Cardiac muscle cell (in vitro differentiated cells and primary cell): ENCODE data around the gene B4GALNT3. TPM values are rescaled to one million over a fixed set of nuclear protein-coding genes. Genes with fewer than 3 reads are reported as not detected.

Source experiments
- DNase-seq, 2 donors: peaks; one replicate each; pipeline versions ENCODE4 v3.0.0 to v3.0.0-alpha.2; 2010 to 2017; ENCODE audit warnings: low read depth in 1 of 2, low spot score in 1 of 2
- H3K27ac ChIP-seq: fragments of 200-600 bp; sonication (generic); 2 replicates; pipeline ENCODE4 v1.5.1; 2016
- H3K27me3 ChIP-seq: fragments of 200-600 bp; sonication (generic); 2 replicates; pipeline ENCODE4 v1.6.0; 2016; ENCODE audit warnings: control low read depth
- H3K36me3 ChIP-seq: fragments of 200-600 bp; sonication (generic); 2 replicates; pipeline ENCODE4 v1.5.1; 2016; ENCODE audit warnings: control low read depth
- H3K4me1 ChIP-seq: fragments of 200-600 bp; sonication (generic); 2 replicates; pipeline ENCODE4 v1.8.1; 2017; ENCODE audit warnings: low read depth, mild to moderate bottlenecking, mixed run types
- H3K4me3 ChIP-seq: fragments of 200-600 bp; sonication (generic); 2 replicates; pipeline ENCODE4 v1.5.1; 2016; ENCODE audit warnings: mild to moderate bottlenecking
- H3K9me3 ChIP-seq: fragments of 200-600 bp; sonication (generic); 2 replicates; pipeline ENCODE4 v1.5.1; 2017; ENCODE audit warnings: low read depth, mild to moderate bottlenecking, control low read depth
- CTCF ChIP-seq: IDR thresholded peaks from 2 replicates; pipeline ENCODE4 v1.5.1; 2012; ENCODE audit warnings: low read depth, mild to moderate bottlenecking, low read length
- polyA plus RNA-seq: library from polyadenylated mRNA; unstranded; fragments of >200 nt; fragmentation: Nextera tagmentation; extraction: Ambion mirVana; gene quantifications from 2 replicates; pipeline ENCODE4 v1.2.1, GENCODE V29; 2016
- total RNA-seq: library from RNA; depleted of rRNA; stranded (reverse); fragments of >200 nt; gene quantifications from 2 replicates; pipeline ENCODE4 v1.2.3, GENCODE V29; 2016

Gene B4GALNT3
- total and polyA plus RNA-seq, 2 experiments from 2014 or later, result 23.7 to 38.6 TPM

- H3K27me3 ChIP-seq, result no peaks in the 10 kb centered on the region
- no peaks in the 10 kb centered on the region for H3K36me3 ChIP-seq
- no peaks in the 10 kb centered on the region for H3K9me3 ChIP-seq
- H3K4me3 ChIP-seq, result no peak overlapping the region
- TF ChIP-seq CTCF, result no peak
- peaks cover under 1% of the 10 kb centered on the region for H3K4me1 ChIP-seq
- no peak overlapping the region for H3K27ac ChIP-seq
- no peak for DNase-seq
Observed at GRCh38 chr12:533718-534117, 74.0 kb downstream of the B4GALNT3 start.

GRCh38 chr12:534216-534615 is 74.5 kb downstream of the B4GALNT3 start:
- H3K27ac ChIP-seq, result no peak overlapping the region
- no peak for TF ChIP-seq CTCF
- no peaks in the 10 kb centered on the region for H3K36me3 ChIP-seq

DNA sequence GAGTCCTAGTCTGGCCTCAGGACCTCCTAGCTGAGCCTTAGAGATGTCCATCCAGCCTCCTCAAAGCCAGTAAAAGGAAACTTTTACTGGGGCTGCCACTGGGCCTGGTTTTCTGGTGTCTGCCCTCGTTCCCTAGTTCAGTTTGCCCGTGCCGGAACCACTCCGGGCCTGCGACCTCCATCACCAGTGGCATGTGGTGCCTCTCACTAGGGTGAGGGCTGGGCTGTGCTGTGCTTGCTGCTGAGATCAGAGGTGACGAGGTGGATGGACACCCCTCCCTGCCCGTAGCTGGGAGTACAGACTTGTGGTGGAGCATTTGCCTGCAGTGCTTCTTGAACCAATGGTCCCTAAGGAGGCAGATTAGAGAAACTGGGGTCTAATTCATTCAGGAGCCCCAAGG is 75.7 kb downstream of the B4GALNT3 start:
- H3K4me1 ChIP-seq, result no peaks in the 10 kb centered on the region
- no peak overlapping the region for H3K27ac ChIP-seq
- no peak for TF ChIP-seq CTCF
- no peak overlapping the region for H3K4me3 ChIP-seq
- H3K9me3 ChIP-seq, result no peaks in the 10 kb centered on the region
- H3K27me3 ChIP-seq, result no peaks in the 10 kb centered on the region
- DNase-seq, result no peak
- no peaks in the 10 kb centered on the region for H3K36me3 ChIP-seq

More at GRCh38 chr12:534216-534615, 74.5 kb downstream of the B4GALNT3 start:
- Histone ChIP-seq H3K9me3 (no peaks in the 10 kb centered on the region), H3K4me3 (no peak overlapping the region), H3K27me3 (no peaks in the 10 kb centered on the region), H3K4me1 (no peaks in the 10 kb centered on the region)
- DNase-seq, result no peak

DNA sequence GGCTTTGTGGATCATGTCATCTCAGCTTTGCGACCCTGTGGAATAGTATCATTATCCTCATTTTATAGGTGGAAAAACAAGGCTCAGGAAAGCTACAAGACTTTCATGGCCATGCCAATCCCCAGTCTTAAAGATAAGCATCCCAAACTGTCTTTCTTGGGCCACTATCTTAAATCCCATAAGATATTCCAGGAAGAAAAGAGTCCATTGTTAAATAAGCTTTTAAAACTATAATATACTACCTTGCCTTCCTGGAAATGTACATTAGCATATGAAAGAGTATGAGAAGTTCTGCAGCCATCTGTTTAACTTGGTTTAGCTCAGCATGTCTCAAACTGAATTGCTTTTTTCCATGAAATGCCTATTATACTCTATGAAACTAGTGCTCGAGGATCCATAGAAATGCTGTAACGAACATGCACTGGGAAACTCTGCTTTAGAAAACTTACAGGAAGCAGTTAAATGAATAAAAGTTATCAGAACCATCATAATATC is 77.1 kb downstream of the B4GALNT3 start:
- H3K9me3 ChIP-seq, result no peaks in the 10 kb centered on the region
- no peak overlapping the region for H3K27ac ChIP-seq
- no peak for TF ChIP-seq CTCF
- peaks cover 7% of the 10 kb centered on the region for H3K4me1 ChIP-seq
- DNase-seq, result no peak
- no peaks in the 10 kb centered on the region for H3K36me3 ChIP-seq
- no peaks in the 10 kb centered on the region for H3K27me3 ChIP-seq
- no peak overlapping the region for H3K4me3 ChIP-seq

DNA sequence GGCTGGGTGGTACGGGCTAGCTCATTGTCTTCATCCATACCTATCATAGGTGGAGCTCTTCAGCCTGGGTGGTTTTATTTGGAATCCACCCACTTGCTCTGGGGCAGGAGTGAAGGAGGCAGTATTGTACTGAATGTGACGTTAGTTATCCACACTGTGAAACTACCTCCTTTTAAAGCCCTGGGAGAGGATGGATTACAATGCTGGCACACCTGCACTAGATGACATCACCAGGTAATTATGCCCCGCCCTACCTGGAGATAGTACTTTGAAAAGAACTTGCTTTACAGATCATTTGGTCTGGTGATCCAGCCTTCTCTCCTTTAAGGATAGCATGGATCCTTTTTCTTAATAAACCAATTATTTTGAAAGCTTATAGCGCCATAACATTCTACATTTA is 78.0 kb downstream of the B4GALNT3 start:
- TF ChIP-seq CTCF, result no peak
- Histone ChIP-seq H3K4me3 (no peak overlapping the region), H3K27ac (no peak overlapping the region), H3K9me3 (no peaks in the 10 kb centered on the region), H3K27me3 (no peaks in the 10 kb centered on the region), H3K4me1 (peaks cover 16% of the 10 kb centered on the region), H3K36me3 (no peaks in the 10 kb centered on the region)
- DNase-seq, result no peak
